HG03558 (cell line): Measurements from ENCODE around the gene HOXA2.

ENCODE experiments used
- ATAC-seq: cut with Tn5 transposase; IDR thresholded peaks from one replicate; pipeline ENCODE4 v1.9.1; 2021; ENCODE audit warnings: moderate number of reproducible peaks; ENCODE audit not compliant: unreplicated experiment; ENCODE audit errors: extremely low read depth

The HOXA2 gene

GRCh38 chr7:27141923-27142579 is 39.6 kb upstream of the HOXA2 start:
- no peak for ATAC-seq

- ATAC-seq, result no peak
These were observed 38.8 kb upstream of the HOXA2 start for GRCh38 chr7:27141137-27141922.

GRCh38 chr7:27140126-27140857 is 37.8 kb upstream of the HOXA2 start:
- no peak for ATAC-seq

GRCh38 chr7:27139334-27140125 is 37.0 kb upstream of the HOXA2 start:
- no peak for ATAC-seq

GRCh38 chr7:27138985-27139333 is 36.5 kb upstream of the HOXA2 start:
- ATAC-seq, result no peak

GRCh38 chr7:27138472-27138871 is 36.0 kb upstream of the HOXA2 start:
- no peak for ATAC-seq

GRCh38 chr7:27137640-27138315 is 35.3 kb upstream of the HOXA2 start:
- no peak for ATAC-seq

GRCh38 chr7:27134392-27134791 is 31.9 kb upstream of the HOXA2 start:
- no peak for ATAC-seq

GRCh38 chr7:27133409-27134231 is 31.1 kb upstream of the HOXA2 start:
- no peak for ATAC-seq

- no peak for ATAC-seq
These were observed 30.5 kb upstream of the HOXA2 start for GRCh38 chr7:27132978-27133377.

- no peak for ATAC-seq
These were observed 29.7 kb upstream of the HOXA2 start for GRCh38 chr7:27132214-27132613.

- no peak for ATAC-seq
These were observed 28.9 kb upstream of the HOXA2 start for GRCh38 chr7:27131390-27131819.

- ATAC-seq, result no peak
These were observed 28.3 kb upstream of the HOXA2 start, which contains the start of gene HOXA4 for GRCh38 chr7:27130540-27131389. Gene HOXA4 (minus strand): TSS chr7:27130757. CDS start chr7:27130733, 24 bp downstream.

GRCh38 chr7:27129729-27130539 is 27.5 kb upstream of the HOXA2 start:
- ATAC-seq, result no peak

GRCh38 chr7:27128776-27129728 is 26.6 kb upstream of the HOXA2 start:
- no peak for ATAC-seq

- no peak for ATAC-seq
These were observed 25.6 kb upstream of the HOXA2 start for GRCh38 chr7:27128034-27128433.
